Measurements from ENCODE around the gene ALDH1L1.

DNA sequence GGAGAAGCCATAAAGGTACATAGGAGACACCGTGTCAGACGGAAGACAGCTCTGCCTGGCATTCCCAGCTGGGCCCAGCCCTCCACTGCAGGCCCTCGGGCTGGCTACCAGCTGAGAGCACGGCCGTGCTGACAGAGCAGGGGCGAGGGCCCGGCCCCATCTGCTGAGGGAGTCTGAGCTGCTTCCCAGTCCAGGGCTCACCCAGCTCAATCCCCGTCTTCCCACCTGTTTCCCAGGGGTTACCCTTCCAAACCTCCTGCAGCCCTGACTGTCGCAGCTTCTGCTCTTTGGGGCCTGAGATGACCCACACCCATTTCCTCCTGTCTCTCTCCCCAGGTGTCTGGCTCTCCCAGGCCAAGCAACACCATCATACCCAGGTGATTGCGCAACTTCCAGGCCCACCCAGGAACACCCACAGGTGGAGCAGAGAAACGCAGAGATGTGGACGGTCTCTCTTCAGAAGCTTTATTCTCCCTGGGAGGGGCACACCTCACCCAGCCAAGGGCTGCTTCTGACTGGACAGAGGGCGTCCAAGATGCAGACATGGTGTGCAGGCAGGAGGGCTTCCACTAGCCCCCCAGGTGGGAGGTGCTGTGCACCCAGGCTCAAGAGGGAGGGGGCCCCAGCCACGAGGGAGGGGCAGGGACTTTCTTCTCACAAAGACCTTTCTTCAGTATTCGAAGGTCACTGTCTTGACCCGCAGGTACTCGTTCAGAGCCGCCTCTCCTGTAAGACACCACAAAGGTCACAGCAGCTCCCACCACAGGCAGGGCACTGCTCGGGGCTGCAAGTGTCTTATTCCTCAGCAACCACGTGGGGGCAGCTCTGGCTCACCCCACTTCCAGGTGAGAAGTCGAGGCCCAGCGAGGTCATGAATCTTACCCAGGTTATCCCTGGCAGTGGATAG lies 77.0 kb downstream of the ALDH1L1 start:
- TF ChIP-seq, protein P1, sequence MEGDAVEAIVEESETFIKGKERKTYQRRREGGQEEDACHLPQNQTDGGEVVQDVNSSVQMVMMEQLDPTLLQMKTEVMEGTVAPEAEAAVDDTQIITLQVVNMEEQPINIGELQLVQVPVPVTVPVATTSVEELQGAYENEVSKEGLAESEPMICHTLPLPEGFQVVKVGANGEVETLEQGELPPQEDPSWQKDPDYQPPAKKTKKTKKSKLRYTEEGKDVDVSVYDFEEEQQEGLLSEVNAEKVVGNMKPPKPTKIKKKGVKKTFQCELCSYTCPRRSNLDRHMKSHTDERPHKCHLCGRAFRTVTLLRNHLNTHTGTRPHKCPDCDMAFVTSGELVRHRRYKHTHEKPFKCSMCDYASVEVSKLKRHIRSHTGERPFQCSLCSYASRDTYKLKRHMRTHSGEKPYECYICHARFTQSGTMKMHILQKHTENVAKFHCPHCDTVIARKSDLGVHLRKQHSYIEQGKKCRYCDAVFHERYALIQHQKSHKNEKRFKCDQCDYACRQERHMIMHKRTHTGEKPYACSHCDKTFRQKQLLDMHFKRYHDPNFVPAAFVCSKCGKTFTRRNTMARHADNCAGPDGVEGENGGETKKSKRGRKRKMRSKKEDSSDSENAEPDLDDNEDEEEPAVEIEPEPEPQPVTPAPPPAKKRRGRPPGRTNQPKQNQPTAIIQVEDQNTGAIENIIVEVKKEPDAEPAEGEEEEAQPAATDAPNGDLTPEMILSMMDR (conservative IDR thresholded peaks at IDR 0.05; ENCODE audit: low read depth, low read length): no peak
- TF ChIP-seq EZH2 (IDR thresholded peaks at IDR 0.05; ENCODE audit: low read length, unreplicated experiment): no peak

All from PC-3 (cell line).